Measurements from ENCODE around the gene ST6GALNAC5.
"Not testable (repeated sequence)": the region's sequence is repeated elsewhere in the genome, so short reads cannot be mapped to it uniquely, and the experiment has no call there.

ST6GALNAC5 gene

GRCh38 chr1:76867342-76868130, at the start of gene ST6GALNAC5:
ST6GALNAC5 (plus strand) TSS chr1:76867480.
- in situ Hi-C loops (cut with HindIII; ENCODE audit: low sequenced_read_pairs): no loop called here

- in situ Hi-C loops (cut with HindIII; ENCODE audit: low sequenced_read_pairs): no loop called here
Observed at GRCh38 chr1:76820028-76820427, 47.3 kb upstream of the ST6GALNAC5 start.

- in situ Hi-C loops (cut with HindIII; ENCODE audit: low sequenced_read_pairs): not testable (repeated sequence)
Observed at GRCh38 chr1:76822961-76823360, 44.3 kb upstream of the ST6GALNAC5 start.

- in situ Hi-C loops (cut with HindIII; ENCODE audit: low sequenced_read_pairs): no loop called here
Observed at GRCh38 chr1:76824106-76824505, 43.2 kb upstream of the ST6GALNAC5 start.

GRCh38 chr1:76826072-76826845, 41.0 kb upstream of the ST6GALNAC5 start:
- in situ Hi-C loops (cut with HindIII; ENCODE audit: low sequenced_read_pairs): no loop called here

GRCh38 chr1:76827066-76827465, 40.2 kb upstream of the ST6GALNAC5 start:
- in situ Hi-C loops (cut with HindIII; ENCODE audit: low sequenced_read_pairs): no loop called here

- in situ Hi-C loops (cut with HindIII; ENCODE audit: low sequenced_read_pairs): no loop called here
Observed at GRCh38 chr1:76830373-76830772, 36.9 kb upstream of the ST6GALNAC5 start.

- in situ Hi-C loops (cut with HindIII; ENCODE audit: low sequenced_read_pairs): no loop called here
Observed at GRCh38 chr1:76832521-76832920, 34.8 kb upstream of the ST6GALNAC5 start.

GRCh38 chr1:76833151-76833550, 34.1 kb upstream of the ST6GALNAC5 start:
- in situ Hi-C loops (cut with HindIII; ENCODE audit: low sequenced_read_pairs): no loop called here

GRCh38 chr1:76833856-76834255, 33.4 kb upstream of the ST6GALNAC5 start:
- in situ Hi-C loops (cut with HindIII; ENCODE audit: low sequenced_read_pairs): no loop called here

- in situ Hi-C loops (cut with HindIII; ENCODE audit: low sequenced_read_pairs): no loop called here
Observed at GRCh38 chr1:76835203-76835602, 32.1 kb upstream of the ST6GALNAC5 start.

- in situ Hi-C loops (cut with HindIII; ENCODE audit: low sequenced_read_pairs): no loop called here
Observed at GRCh38 chr1:76840278-76840677, 27.0 kb upstream of the ST6GALNAC5 start.

GRCh38 chr1:76841460-76841859, 25.8 kb upstream of the ST6GALNAC5 start:
- in situ Hi-C loops (cut with HindIII; ENCODE audit: low sequenced_read_pairs): no loop called here

GRCh38 chr1:76843821-76844464, 23.3 kb upstream of the ST6GALNAC5 start:
- in situ Hi-C loops (cut with HindIII; ENCODE audit: low sequenced_read_pairs): no loop called here

GRCh38 chr1:76854255-76854654, 13.0 kb upstream of the ST6GALNAC5 start:
- in situ Hi-C loops (cut with HindIII; ENCODE audit: low sequenced_read_pairs): no loop called here

GRCh38 chr1:76856104-76856503, 11.2 kb upstream of the ST6GALNAC5 start:
- in situ Hi-C loops (cut with HindIII; ENCODE audit: low sequenced_read_pairs): no loop called here

GRCh38 chr1:76857138-76857537, 10.1 kb upstream of the ST6GALNAC5 start:
- in situ Hi-C loops (cut with HindIII; ENCODE audit: low sequenced_read_pairs): no loop called here

GRCh38 chr1:76857973-76858372, 9.3 kb upstream of the ST6GALNAC5 start:
- in situ Hi-C loops (cut with HindIII; ENCODE audit: low sequenced_read_pairs): no loop called here

- in situ Hi-C loops (cut with HindIII; ENCODE audit: low sequenced_read_pairs): no loop called here
Observed at GRCh38 chr1:76861149-76861548, 6.1 kb upstream of the ST6GALNAC5 start.

GRCh38 chr1:76862447-76862846, 4.8 kb upstream of the ST6GALNAC5 start:
- in situ Hi-C loops (cut with HindIII; ENCODE audit: low sequenced_read_pairs): no loop called here

- in situ Hi-C loops (cut with HindIII; ENCODE audit: low sequenced_read_pairs): no loop called here
Observed at GRCh38 chr1:76864383-76864782, 2.9 kb upstream of the ST6GALNAC5 start.
